ENCODE measurements around the gene FLVCR2. TPM values are rescaled to one million over a fixed set of nuclear protein-coding genes. Genes with fewer than 3 reads are reported as not detected.

FLVCR2 gene
- total RNA-seq, 4 donors from 2014 or later, result 11.8 to 24.3 (median 16.7) TPM

DNA sequence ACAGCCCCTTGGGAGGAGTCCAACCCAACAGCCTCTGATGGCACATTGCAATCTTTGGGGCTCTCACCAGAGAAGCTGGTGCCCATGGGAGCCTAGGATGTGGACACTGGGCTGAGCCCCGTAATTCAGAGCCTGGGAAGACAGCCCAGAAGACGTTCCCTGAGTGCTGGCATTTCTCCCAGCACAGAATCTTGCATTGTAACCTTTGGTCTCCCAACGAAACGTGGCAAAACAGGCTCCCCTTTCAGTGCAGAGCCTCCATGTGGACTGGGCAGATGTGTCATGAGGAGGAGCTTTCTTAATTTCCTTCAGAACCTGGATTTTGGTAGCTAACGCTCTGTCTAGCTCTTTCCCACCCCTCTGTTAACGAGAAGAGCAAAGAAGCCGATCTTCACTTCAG is 29.9 kb upstream of the FLVCR2 start:
- intact Hi-C loops (cut with DNase I; ENCODE audit: low total_unique reads), result no loop called here
- TF ChIP-seq POLR2A (IDR thresholded peaks at IDR 0.05), result no peak
- TF ChIP-seq, protein P1, sequence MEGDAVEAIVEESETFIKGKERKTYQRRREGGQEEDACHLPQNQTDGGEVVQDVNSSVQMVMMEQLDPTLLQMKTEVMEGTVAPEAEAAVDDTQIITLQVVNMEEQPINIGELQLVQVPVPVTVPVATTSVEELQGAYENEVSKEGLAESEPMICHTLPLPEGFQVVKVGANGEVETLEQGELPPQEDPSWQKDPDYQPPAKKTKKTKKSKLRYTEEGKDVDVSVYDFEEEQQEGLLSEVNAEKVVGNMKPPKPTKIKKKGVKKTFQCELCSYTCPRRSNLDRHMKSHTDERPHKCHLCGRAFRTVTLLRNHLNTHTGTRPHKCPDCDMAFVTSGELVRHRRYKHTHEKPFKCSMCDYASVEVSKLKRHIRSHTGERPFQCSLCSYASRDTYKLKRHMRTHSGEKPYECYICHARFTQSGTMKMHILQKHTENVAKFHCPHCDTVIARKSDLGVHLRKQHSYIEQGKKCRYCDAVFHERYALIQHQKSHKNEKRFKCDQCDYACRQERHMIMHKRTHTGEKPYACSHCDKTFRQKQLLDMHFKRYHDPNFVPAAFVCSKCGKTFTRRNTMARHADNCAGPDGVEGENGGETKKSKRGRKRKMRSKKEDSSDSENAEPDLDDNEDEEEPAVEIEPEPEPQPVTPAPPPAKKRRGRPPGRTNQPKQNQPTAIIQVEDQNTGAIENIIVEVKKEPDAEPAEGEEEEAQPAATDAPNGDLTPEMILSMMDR (IDR thresholded peaks at IDR 0.05), result no peak
- H3K4me3 ChIP-seq (ENCODE audit: low read depth, poor library complexity, severe bottlenecking), result no peak overlapping the region
- DNase-seq (ENCODE audit: low spot score in 2 of 2), result no peak
- WGBS, 2 donors, result 50 to 63% methylated on average over 7 of the region's 7 CpGs

DNA sequence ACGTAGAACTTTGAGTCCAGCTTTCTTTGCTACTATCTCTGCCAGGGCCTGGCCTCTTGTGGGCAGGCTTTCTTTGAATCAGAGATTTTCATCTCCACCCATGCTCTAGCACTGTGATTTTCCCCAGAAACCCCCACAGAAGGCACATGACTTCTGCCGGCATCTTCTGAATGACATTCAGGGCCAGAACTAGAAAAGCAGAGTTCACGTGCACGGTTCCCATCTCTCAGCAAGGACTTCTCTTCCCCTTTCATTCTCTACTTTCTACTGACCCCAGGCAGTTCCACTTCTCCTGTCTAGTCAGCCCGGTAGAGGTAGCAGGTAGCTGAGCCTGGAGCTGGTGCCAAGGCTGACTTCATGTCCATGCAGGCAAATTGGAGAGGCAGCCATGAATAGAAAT is 29.3 kb upstream of the FLVCR2 start:
- no peak for DNase-seq (ENCODE audit: low spot score in 2 of 2)
- 39 to 53% methylated on average over 5 of the region's 5 CpGs for WGBS, 2 donors
- intact Hi-C loops (cut with DNase I; ENCODE audit: low total_unique reads), result no loop called here
- no peak overlapping the region for H3K4me3 ChIP-seq (ENCODE audit: low read depth, poor library complexity, severe bottlenecking)
- no peak for TF ChIP-seq POLR2A (IDR thresholded peaks at IDR 0.05)
- TF ChIP-seq, protein P1 (IDR thresholded peaks at IDR 0.05), result no peak

DNA sequence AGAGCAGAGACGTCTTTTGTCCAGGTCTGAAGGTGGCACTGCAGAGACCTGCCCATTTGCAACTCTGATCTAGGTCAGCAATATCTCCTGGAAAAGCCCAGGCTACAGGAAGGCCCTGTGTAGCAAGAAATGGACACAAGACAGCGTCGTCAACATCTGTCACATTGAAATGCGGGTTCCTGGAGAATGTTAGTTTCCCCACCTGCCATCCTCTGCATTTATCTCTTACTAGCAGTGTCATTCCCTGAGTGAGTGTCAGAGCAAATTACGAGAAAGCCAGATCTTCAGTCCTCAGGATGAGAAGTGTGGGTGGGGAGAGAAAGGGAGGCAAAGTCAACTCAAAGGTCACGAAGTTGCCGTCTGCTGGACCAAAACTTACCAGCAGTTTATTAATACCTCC is 27.4 kb upstream of the FLVCR2 start:
- H3K4me3 ChIP-seq (ENCODE audit: low read depth, poor library complexity, severe bottlenecking), result no peak overlapping the region
- WGBS, 2 donors, result 83 to 86% methylated on average over 7 of the region's 7 CpGs
- intact Hi-C loops (cut with DNase I; ENCODE audit: low total_unique reads), result loop anchor here (10.0 kb wide), 1 partner anchor 56 kb away; no protein-coding TSS in a partner anchor
- TF ChIP-seq, protein P1 (IDR thresholded peaks at IDR 0.05), result no peak
- no peak for TF ChIP-seq POLR2A (IDR thresholded peaks at IDR 0.05)
- DNase-seq (ENCODE audit: low spot score in 2 of 2), result no peak

DNA sequence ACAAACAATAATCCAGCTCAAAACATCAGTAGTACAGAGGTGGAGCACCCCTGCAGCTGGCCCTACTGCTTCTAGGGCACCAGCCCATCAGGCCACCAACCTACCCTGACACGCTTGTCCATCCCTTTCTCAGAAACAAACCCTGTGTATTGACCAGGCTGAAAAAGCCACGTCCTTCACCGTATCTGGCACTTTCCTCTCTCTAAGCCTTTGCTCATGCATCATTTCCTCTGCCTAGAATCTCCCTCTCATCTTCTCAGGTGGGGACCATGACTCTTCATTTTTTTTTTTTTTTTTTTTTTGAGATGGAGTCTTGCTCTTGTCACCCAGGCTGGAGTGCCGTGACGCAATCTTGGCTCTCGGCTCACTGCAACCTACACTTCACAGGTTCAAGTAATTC is 25.3 kb upstream of the FLVCR2 start:
- no peak overlapping the region for H3K4me3 ChIP-seq (ENCODE audit: low read depth, poor library complexity, severe bottlenecking)
- DNase-seq (ENCODE audit: low spot score in 2 of 2), result no peak
- TF ChIP-seq, protein P1 (IDR thresholded peaks at IDR 0.05), result no peak
- no peak for TF ChIP-seq POLR2A (IDR thresholded peaks at IDR 0.05)
- intact Hi-C loops (cut with DNase I; ENCODE audit: low total_unique reads), result loop anchor here (10.0 kb wide), 1 partner anchor 58 kb away; no protein-coding TSS in a partner anchor
- WGBS, 2 donors, result 89 to 94% methylated on average over 6 of the region's 6 CpGs

DNA sequence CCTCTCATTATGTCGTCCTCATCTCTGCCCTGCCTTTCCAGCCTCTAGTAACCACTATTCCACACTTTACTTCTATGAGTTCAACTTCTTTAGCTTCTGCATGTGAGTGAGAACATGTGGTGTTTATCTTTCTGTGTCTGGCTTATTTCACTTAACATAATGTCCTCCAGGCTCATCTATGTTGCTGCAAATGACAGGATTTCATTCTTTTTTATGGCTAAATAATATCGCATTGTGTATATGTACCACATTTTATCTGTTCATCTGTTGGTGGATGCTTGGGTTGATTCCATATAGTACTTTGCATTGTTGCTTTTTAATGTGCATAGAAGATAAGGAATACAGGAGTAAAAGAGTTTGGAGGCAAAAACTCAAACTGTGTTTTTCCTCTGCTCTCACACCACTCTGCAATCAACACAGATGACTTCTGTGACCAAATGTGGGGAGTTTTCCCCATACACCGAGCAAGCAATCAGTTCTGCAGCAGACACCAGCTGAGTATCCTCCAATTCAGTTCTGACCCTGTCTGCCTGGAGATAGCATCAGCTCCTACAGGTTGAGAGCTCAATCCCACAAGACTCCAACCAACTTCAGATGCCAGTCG is 24.6 kb upstream of the FLVCR2 start:
- intact Hi-C loops (cut with DNase I; ENCODE audit: low total_unique reads), result loop anchor here (10.0 kb wide), 1 partner anchor 59 kb away; no protein-coding TSS in a partner anchor
- no peak for TF ChIP-seq POLR2A (IDR thresholded peaks at IDR 0.05)
- TF ChIP-seq, protein P1 (IDR thresholded peaks at IDR 0.05), result no peak
- DNase-seq (ENCODE audit: low spot score in 2 of 2), result no peak
- H3K4me3 ChIP-seq (ENCODE audit: low read depth, poor library complexity, severe bottlenecking), result no peak overlapping the region
- WGBS, 2 donors, result 69 to 71% methylated on average over 4 of the region's 4 CpGs

DNA sequence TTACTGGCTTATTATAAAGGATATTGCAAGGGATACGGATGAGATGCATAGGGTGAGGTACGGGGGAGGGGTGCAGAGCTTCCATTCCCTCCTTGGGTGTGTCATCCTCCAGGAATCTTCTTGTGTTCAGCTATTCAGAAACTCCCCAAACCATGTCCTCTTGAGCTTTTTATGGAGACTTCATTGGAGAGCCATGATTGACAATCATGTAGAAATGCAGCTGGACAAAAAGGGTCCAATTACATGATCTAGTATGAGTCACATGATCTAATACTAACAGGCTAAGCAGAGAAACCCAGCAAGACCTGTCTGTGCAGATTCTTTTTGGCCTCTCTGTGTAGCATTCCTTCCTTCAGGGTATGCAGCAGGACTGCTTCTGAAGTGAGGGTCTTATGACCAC is 23.9 kb upstream of the FLVCR2 start:
- DNase-seq (ENCODE audit: low spot score in 2 of 2), result no peak
- TF ChIP-seq POLR2A (IDR thresholded peaks at IDR 0.05), result no peak
- TF ChIP-seq, protein P1 (IDR thresholded peaks at IDR 0.05), result no peak
- 39 to 57% methylated on average over 2 of the region's 2 CpGs for WGBS, 2 donors
- H3K4me3 ChIP-seq (ENCODE audit: low read depth, poor library complexity, severe bottlenecking), result no peak overlapping the region
- intact Hi-C loops (cut with DNase I; ENCODE audit: low total_unique reads), result loop anchor here (10.0 kb wide), 1 partner anchor 60 kb away; no protein-coding TSS in a partner anchor

Measured in lower leg skin (tissue), 4 donors.